Sigmoid colon (tissue), 3 donors: Measurements from ENCODE around the gene IDH2.

Experiments
- POLR2A ChIP-seq, 2 donors: fragments of 450-650 bp; IDR thresholded peaks; one replicate each; pipeline ENCODE4 v1.6.1; 2016; ENCODE audit warnings: antibody characterized with exemption in 2 of 2, mild to moderate bottlenecking in 2 of 2, moderate library complexity in 2 of 2
- TF ChIP-seq, protein P1 (sequence below), 4 experiments: fragments of 450-650 bp in 3 of 4; fragments of 200-600 bp in 1 of 4; IDR thresholded peaks; one replicate each; pipeline ENCODE4 v1.5.1; 2016 to 2019; ENCODE audit warnings: antibody characterized with exemption in 4 of 4, mild to moderate bottlenecking in 3 of 4, moderate library complexity in 2 of 4

DNA sequence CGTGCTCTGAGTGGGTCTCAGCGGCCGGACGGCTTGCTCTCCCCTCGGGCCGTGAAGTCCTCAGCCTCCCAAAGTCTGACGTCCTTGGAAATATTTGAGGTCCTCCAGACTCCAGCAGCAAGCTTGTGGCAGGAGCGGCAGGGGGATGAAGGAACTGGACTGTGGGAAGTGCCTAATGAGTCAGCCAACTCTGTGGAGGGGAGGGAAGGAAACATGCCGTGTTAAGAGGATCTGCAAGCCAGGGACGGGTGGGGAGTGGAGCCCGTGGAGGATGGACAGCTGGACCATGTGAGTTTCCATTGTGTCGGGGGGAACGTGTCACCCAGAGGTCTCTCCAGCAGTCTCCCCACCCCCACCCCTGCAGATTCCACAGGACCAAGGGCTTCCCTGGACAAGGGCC, 39.4 kb upstream of the IDH2 start:
- TF ChIP-seq, protein P1, sequence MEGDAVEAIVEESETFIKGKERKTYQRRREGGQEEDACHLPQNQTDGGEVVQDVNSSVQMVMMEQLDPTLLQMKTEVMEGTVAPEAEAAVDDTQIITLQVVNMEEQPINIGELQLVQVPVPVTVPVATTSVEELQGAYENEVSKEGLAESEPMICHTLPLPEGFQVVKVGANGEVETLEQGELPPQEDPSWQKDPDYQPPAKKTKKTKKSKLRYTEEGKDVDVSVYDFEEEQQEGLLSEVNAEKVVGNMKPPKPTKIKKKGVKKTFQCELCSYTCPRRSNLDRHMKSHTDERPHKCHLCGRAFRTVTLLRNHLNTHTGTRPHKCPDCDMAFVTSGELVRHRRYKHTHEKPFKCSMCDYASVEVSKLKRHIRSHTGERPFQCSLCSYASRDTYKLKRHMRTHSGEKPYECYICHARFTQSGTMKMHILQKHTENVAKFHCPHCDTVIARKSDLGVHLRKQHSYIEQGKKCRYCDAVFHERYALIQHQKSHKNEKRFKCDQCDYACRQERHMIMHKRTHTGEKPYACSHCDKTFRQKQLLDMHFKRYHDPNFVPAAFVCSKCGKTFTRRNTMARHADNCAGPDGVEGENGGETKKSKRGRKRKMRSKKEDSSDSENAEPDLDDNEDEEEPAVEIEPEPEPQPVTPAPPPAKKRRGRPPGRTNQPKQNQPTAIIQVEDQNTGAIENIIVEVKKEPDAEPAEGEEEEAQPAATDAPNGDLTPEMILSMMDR (IDR thresholded peaks at IDR 0.05), result no peak
- TF ChIP-seq POLR2A (IDR thresholded peaks at IDR 0.05), result no peak
